SK-N-SH treated with all-trans-retinoic acid at 6 μM for 48 hours (cell line): ENCODE data around the gene MYCBP2.

Source experiments
- ATAC-seq: fragments of 200-7000 bp; cut with Tn5 transposase; 3 replicates; pipeline ENCODE4 v1.9.1; 2020; ENCODE audit warnings: mild to moderate bottlenecking, moderate library complexity
- ARNTL ChIP-seq: fragments of 450-650 bp; formaldehyde crosslinking; IDR thresholded peaks from 2 replicates; pipeline ENCODE4 v1.5.0; 2020; ENCODE audit warnings: low read depth, mild to moderate bottlenecking, moderate library complexity, borderline replicate concordance
- BACH2 ChIP-seq: fragments of 250-450 bp; sonication (Bioruptor Pico); IDR thresholded peaks from 2 replicates; pipeline ENCODE4 v1.9.0; 2021; ENCODE audit warnings: mild to moderate bottlenecking, borderline replicate concordance
- CREB5 ChIP-seq: fragments of 250-450 bp; sonication (Bioruptor Pico); IDR thresholded peaks from 2 replicates; pipeline ENCODE4 v1.5.1; 2020; ENCODE audit warnings: low read depth, mild to moderate bottlenecking, moderate library complexity
- CSRNP3 ChIP-seq: fragments of 250-450 bp; sonication (Bioruptor Pico); IDR thresholded peaks from 2 replicates; pipeline ENCODE4 v1.5.1; 2021; ENCODE audit warnings: mild to moderate bottlenecking, moderate library complexity
- ESRRG ChIP-seq: fragments of 250-450 bp; sonication (Bioruptor Pico); IDR thresholded peaks from 2 replicates; pipeline ENCODE4 v1.6.1; 2021; ENCODE audit warnings: mild to moderate bottlenecking
- GLIS3 ChIP-seq: fragments of 250-450 bp; sonication (Bioruptor Pico); IDR thresholded peaks from 2 replicates; pipeline ENCODE4 v1.5.0; 2020; ENCODE audit warnings: mild to moderate bottlenecking, moderate library complexity
- ISL1 ChIP-seq: fragments of 250-450 bp; sonication (Bioruptor Pico); IDR thresholded peaks from 2 replicates; pipeline ENCODE4 v2.1.2; 2022; ENCODE audit warnings: mild to moderate bottlenecking, moderate library complexity
- OSR1 ChIP-seq: fragments of 250-450 bp; sonication (Bioruptor Pico); IDR thresholded peaks from 2 replicates; pipeline ENCODE4 v1.8.0; 2022; ENCODE audit warnings: moderate library complexity, mild to moderate bottlenecking, inconsistent platforms
- PATZ1 ChIP-seq: fragments of 250-450 bp; sonication (Bioruptor Pico); IDR thresholded peaks from 2 replicates; pipeline ENCODE4 v1.8.0; 2020; ENCODE audit warnings: mild to moderate bottlenecking, moderate library complexity, borderline replicate concordance
- POU6F1 ChIP-seq: fragments of 250-450 bp; sonication (Bioruptor Pico); IDR thresholded peaks from 2 replicates; pipeline ENCODE4 v1.8.0; 2021; ENCODE audit warnings: low read depth, mild to moderate bottlenecking, moderate library complexity, borderline replicate concordance
- PPARA ChIP-seq: fragments of 250-450 bp; sonication (Bioruptor Pico); IDR thresholded peaks from 2 replicates; pipeline ENCODE4 v1.5.0; 2020; ENCODE audit warnings: mild to moderate bottlenecking, borderline replicate concordance
- TOX ChIP-seq: fragments of 250-450 bp; sonication (Bioruptor Pico); IDR thresholded peaks from 2 replicates; pipeline ENCODE4 v1.8.0; 2021; ENCODE audit warnings: mild to moderate bottlenecking, moderate library complexity, borderline replicate concordance
- TSHZ2 ChIP-seq: fragments of 250-450 bp; sonication (Bioruptor Pico); IDR thresholded peaks from 2 replicates; pipeline ENCODE4 v1.5.0; 2020; ENCODE audit warnings: mild to moderate bottlenecking, moderate library complexity
- ZC3H10 ChIP-seq: fragments of 250-450 bp; sonication (Bioruptor Pico); IDR thresholded peaks from 2 replicates; pipeline ENCODE4 v1.5.1; 2021; ENCODE audit warnings: mild to moderate bottlenecking, moderate library complexity
- ZFP3 ChIP-seq: fragments of 250-450 bp; sonication (Bioruptor Pico); IDR thresholded peaks from 2 replicates; pipeline ENCODE4 v1.5.0; 2020; ENCODE audit warnings: mild to moderate bottlenecking, moderate library complexity
- ZNF565 ChIP-seq: fragments of 450-650 bp; formaldehyde crosslinking; conservative IDR thresholded peaks from 2 replicates; pipeline ENCODE4 v1.5.0; 2020; ENCODE audit warnings: low read depth, mild to moderate bottlenecking, moderate library complexity
- ZNF70 ChIP-seq: fragments of 450-650 bp; formaldehyde crosslinking; IDR thresholded peaks from 2 replicates; pipeline ENCODE4 v1.5.0; 2020; ENCODE audit warnings: mild to moderate bottlenecking, moderate library complexity
- ZNF8 ChIP-seq: fragments of 450-650 bp; formaldehyde crosslinking; IDR thresholded peaks from 2 replicates; pipeline ENCODE4 v1.5.0; 2020; ENCODE audit warnings: mild to moderate bottlenecking, moderate library complexity

The MYCBP2 gene

GRCh38 chr13:77335543-77335942 lies 8.6 kb upstream of the MYCBP2 start:
- ATAC-seq, result no peak
- TF ChIP-seq ZC3H10 (no peak), BACH2 (no peak), CREB5 (CRISPR knock-in tag) (no peak), ZNF8 (no peak), PPARA (CRISPR knock-in tag) (no peak), ZNF70 (CRISPR knock-in tag) (no peak), GLIS3 (CRISPR knock-in tag) (no peak), OSR1 (no peak), ARNTL (CRISPR knock-in tag) (no peak)

GRCh38 chr13:77333594-77333993 lies 6.7 kb upstream of the MYCBP2 start:
- TF ChIP-seq ZC3H10 (no peak), ESRRG (no peak)
- ATAC-seq, result no peak

- TF ChIP-seq ZNF8 (0 out of 2 replicates have a peak, but pooled peaks have one; percentile 20), ZFP3 (CRISPR knock-in tag) (no peak), BACH2 (no peak), TSHZ2 (CRISPR knock-in tag) (no peak), GLIS3 (CRISPR knock-in tag) (no peak), CSRNP3 (no peak), ARNTL (CRISPR knock-in tag) (no peak)
- no peak for ATAC-seq
These were observed 4.5 kb upstream of the MYCBP2 start for GRCh38 chr13:77331421-77331820.

- peak; percentile 32 for ATAC-seq
- TF ChIP-seq ZNF565 (CRISPR knock-in tag) (no peak), GLIS3 (CRISPR knock-in tag) (no peak), PATZ1 (CRISPR knock-in tag) (peak; percentile 94; the same call in 1 of the 2 replicates)
These were observed 3.2 kb upstream of the MYCBP2 start for GRCh38 chr13:77329911-77330584.

- peak; percentile 85 for ATAC-seq
- TF ChIP-seq CSRNP3 (no peak), ZNF70 (CRISPR knock-in tag) (no peak), ISL1 (CRISPR knock-in tag) (no peak), TOX (CRISPR knock-in tag) (no peak), PPARA (CRISPR knock-in tag) (no peak), POU6F1 (CRISPR knock-in tag) (no peak), ESRRG (no peak)
These were observed 2.4 kb upstream of the MYCBP2 start for GRCh38 chr13:77329133-77329910.
